CD4-positive, alpha-beta T cell treated with Interferon alpha-2 for 1 hour (primary cell): ENCODE results near the gene MRPL53.

Experiments
- DNase-seq, 2 donors: peaks; one replicate each; pipeline ENCODE4 v3.0.0-alpha.2; 2020 to 2022

The MRPL53 gene

DNA sequence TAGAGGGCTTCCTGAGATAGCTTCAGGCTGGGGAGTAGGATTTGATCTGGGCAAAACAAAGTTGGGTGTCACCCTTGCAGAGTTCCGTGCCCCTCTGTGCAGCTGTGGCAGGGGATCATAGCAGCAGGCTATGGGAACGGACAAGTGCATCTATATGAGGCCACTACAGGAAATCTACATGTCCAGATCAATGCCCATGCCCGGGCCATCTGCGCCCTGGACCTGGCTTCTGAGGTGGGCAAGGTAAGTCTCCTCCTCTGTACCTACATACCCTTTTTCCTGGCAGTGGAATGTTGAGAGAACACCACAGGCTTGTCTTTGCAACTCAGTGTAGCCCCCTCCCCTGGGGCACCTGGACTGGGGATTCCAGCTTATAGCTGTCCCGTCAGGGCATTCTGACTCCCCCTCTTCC is 47.5 kb downstream of the MRPL53 start:
- DNase-seq: no peak

DNA sequence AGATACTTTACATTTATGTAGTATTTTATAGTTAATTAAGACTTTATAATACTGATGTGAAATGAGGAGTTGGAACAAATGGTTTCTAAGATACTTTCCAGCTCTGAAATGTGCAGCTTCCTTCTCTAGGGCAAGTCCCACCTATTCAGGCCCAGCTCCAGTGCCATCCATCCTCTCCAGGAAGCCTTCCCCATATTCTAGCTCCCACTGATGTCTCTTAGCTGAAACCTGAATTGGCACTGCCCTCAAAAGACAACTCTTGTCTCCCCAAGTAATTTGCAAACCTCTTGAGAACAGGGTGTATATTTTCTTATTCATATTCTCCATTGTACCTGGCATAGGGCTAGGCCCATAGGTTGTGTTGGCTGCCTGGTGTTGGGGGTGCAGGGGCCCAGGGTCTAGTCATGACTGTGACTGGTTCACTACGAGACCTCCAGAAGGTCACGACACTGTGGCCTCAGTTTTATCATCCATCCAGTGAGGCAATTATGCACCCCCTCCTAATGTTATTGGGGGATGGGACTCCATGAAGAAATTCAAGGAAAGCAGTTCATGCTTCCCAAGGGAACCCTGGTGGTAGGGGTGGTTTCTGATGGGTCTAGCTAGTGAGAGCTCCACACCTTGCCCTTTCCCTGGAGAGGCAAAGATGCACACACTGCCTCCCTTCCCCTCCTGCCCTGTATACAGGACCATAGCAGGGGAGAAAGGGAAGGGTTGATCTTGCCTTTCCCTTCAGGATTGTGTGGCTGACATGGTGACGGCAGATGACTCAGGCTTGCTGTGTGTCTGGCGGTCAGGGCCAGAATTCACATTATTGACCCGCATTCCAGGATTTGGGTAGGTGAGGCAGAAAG is 48.1 kb downstream of the MRPL53 start:
- DNase-seq: no peak

DNA sequence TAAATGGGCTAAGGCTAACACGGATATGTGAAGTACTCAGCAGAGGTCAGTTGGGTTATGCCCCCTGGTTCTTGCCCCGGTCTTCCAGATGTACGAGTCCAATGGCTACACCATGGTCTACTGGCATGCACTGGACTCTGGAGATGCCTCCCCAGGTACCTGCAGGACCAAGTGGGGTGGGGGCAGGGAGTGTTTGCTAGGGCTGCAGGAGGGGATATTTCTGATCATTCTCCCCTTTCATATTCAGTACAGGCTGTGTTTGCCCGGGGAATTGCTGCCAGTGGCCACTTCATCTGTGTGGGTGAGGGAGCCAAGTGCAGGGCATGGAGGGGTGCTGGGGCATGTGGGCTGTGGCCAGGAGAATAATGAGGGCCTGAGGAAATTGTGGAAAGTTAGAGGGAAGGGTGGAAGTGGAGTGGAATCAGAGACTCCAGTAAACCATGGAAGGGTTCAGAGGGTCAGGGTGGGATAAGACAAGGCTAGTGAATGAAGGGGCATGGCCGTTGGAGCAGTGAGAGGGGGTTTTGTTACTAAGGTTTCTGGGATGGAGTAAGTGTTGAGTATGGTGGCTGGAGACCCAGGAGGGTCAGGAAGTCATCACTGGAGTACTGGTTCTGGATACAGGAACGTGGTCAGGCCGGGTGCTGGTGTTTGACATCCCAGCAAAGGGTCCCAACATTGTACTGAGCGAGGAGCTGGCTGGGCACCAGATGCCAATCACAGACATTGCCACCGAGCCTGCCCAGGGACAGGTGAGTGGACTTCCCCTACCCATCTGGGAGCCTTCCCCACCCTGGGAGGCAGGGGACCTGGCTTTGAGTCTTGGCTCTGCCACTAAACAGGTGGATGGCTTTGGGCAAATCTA is 49.0 kb downstream of the MRPL53 start:
- DNase-seq: no peak
